Measurements from ENCODE around the gene MRPS15. TPM values are rescaled to one million over a fixed set of nuclear protein-coding genes. Genes with fewer than 3 reads are reported as not detected.

MRPS15 gene
- total and polyA plus RNA-seq, 2 of the 13 experiments (the other 11 are each of a cell fraction or from before 2014, with no cell fraction given), result 59.0 to 113 TPM

GRCh38 chr1:36482724-36483388 is 18.7 kb upstream of the MRPS15 start, which contains the start of gene CSF3R (continued):
- TF ChIP-seq HNF1A (IDR thresholded peaks at IDR 0.05; ENCODE audit: low read depth) (no peak), HNF1A (CRISPR knock-in tag; IDR thresholded peaks at IDR 0.05; ENCODE audit: borderline replicate concordance) (no peak), PRDM10 (CRISPR knock-in tag; IDR thresholded peaks at IDR 0.05; ENCODE audit: low read depth) (peak; percentile 52; the same call in 1 of the 2 replicates), MAX (IDR thresholded peaks at IDR 0.05) (peak; percentile 52; the same call in 1 of the 2 replicates), UBTF (CRISPR knock-in tag; IDR thresholded peaks at IDR 0.05) (peak; percentile 33; the same call in 1 of the 2 replicates), RFX5 (IDR thresholded peaks at IDR 0.05; ENCODE audit: low read depth, low read length) (no peak), ZNF580 (CRISPR knock-in tag; IDR thresholded peaks at IDR 0.05; ENCODE audit: borderline replicate concordance, low read depth) (0 out of 2 replicates have a peak, but pooled peaks have one; percentile 32), GTF2F1 (IDR thresholded peaks at IDR 0.05; ENCODE audit: low read length) (no peak), ZNF546 (CRISPR knock-in tag; conservative IDR thresholded peaks at IDR 0.05) (0 out of 2 replicates have a peak, but pooled peaks have one; percentile 33), ZNF883 (CRISPR knock-in tag; IDR thresholded peaks at IDR 0.05; ENCODE audit: not compliant biosample characterization) (peak; percentile 36), PPARG (CRISPR knock-in tag; conservative IDR thresholded peaks at IDR 0.05) (no peak), CEBPB (IDR thresholded peaks at IDR 0.05; ENCODE audit: borderline replicate concordance, low read depth, low read length) (peak; percentile 91), ZNF816 (CRISPR knock-in tag; IDR thresholded peaks at IDR 0.05; ENCODE audit: borderline replicate concordance) (0 out of 2 replicates have a peak, but pooled peaks have one; percentile 33), ZFY (CRISPR knock-in tag; IDR thresholded peaks at IDR 0.05) (peak; percentile 69), FUBP1 (CRISPR knock-in tag; IDR thresholded peaks at IDR 0.05; ENCODE audit: borderline replicate concordance) (no peak)

All from HepG2 (cell line).